ENCODE results near the gene PLB1. TPM values are rescaled to one million over a fixed set of nuclear protein-coding genes. Genes with fewer than 3 reads are reported as not detected.
A peak's percentile ranks its signal among the peaks of the same experiment; 100 is the strongest.

Gene PLB1
- polyA plus RNA-seq, 2 donors, result 0.94 to 1.3 TPM

DNA sequence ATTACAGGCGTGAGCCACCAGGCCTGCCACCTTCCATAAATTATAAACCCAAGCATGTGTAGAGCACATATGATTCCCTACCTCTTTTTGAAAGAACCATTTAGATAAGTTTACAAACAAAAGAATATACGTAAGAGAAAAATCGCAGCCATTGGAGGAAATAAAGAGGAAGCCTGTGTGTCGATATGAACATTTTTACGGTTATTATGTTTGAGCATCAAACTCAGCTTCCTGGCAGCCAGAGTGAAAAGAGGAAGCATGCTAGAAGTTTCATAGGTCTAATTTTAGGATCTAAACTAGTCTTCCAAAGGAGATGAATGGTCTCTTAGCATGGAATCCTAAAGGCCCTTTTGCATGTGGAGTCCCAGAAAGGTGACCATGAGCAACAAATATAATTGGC is 104.3 kb downstream of the PLB1 start:
- Histone ChIP-seq H3K9me3 (ENCODE audit: control insufficient read depth in 2 of 2, insufficient read depth in 1 of 2, low read depth in 1 of 2, low read length in 1 of 2) (no peaks in the 10 kb centered on the region), H3K4me3 (ENCODE audit: low read depth in 1 of 2, low read length in 2 of 2) (no peak overlapping the region), H3K27me3 (ENCODE audit: control insufficient read depth in 1 of 2, insufficient read depth in 2 of 2, low read length in 2 of 2) (no peaks in the 10 kb centered on the region), H3K36me3 (ENCODE audit: control insufficient read depth in 2 of 2, insufficient read depth in 2 of 2, low read length in 1 of 2) (no peaks in the 10 kb centered on the region), H3K4me1 (ENCODE audit: control insufficient read depth in 2 of 2, insufficient read depth in 2 of 2, low read length in 1 of 2) (peaks cover 7 to 8% of the 10 kb centered on the region in 2 donors), H3K27ac (ENCODE audit: low read depth in 2 of 2, low read length in 1 of 2) (no peak overlapping the region)
- 89 to 93% methylated on average over 5 of the region's 5 CpGs for WGBS, 2 donors

DNA sequence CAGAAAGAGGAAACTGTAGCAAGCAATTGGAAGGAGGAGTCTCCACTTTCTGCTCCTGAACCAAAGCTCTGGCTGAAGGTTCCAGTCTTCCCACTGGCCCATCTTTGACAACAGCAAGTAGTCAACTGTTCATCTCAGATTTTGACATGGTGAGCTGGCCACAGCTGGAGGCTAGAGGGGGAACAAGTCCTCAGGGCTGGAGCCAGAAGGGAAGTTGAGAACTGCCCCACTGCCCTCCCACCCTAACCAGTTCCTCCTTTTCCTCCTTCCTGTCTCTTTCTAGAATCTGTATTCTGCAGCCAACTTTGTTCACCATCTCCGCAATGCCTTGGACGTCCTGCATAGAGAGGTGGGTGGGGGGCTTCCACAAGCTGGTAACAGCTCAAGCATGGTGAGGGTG is 105.8 kb downstream of the PLB1 start:
- Histone ChIP-seq H3K36me3 (ENCODE audit: control insufficient read depth in 2 of 2, insufficient read depth in 2 of 2, low read length in 1 of 2) (no peaks in the 10 kb centered on the region), H3K27ac (ENCODE audit: low read depth in 2 of 2, low read length in 1 of 2) (no peak overlapping the region), H3K4me1 (ENCODE audit: control insufficient read depth in 2 of 2, insufficient read depth in 2 of 2, low read length in 1 of 2) (peaks cover 7 to 8% of the 10 kb centered on the region in 2 donors), H3K9me3 (ENCODE audit: control insufficient read depth in 2 of 2, insufficient read depth in 1 of 2, low read depth in 1 of 2, low read length in 1 of 2) (no peaks in the 10 kb centered on the region), H3K27me3 (ENCODE audit: control insufficient read depth in 1 of 2, insufficient read depth in 2 of 2, low read length in 2 of 2) (no peaks in the 10 kb centered on the region), H3K4me3 (ENCODE audit: low read depth in 1 of 2, low read length in 2 of 2) (no peak overlapping the region)
- 80 to 96% methylated on average over 2 of the region's 2 CpGs for WGBS, 2 donors

DNA sequence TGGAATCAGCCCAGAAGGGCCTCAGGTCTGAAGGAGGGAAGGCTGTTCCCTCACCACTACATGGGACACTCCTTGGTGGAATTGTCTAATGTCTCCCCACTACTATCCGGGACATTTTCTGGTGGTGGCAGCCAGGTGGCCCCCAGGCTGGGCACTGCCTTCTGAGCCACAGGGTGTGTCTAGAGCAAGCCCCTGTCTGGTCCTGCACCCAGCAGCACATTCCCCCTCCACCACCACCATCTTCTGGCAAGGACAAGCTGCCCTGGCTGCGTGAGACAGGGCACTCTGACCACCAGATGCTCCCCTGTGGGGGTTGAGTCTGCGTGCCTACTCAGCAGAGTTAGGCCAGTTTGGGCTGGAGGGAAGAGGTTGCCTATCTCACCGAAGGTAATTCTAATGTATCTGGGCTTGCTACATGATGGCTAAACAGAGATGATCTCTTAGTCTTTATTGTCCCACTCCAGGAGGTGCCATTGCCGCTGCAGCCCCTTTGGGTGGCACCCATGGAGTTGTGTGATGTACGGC is 106.3 kb downstream of the PLB1 start:
- Histone ChIP-seq H3K27ac (ENCODE audit: low read depth in 2 of 2, low read length in 1 of 2) (no peak overlapping the region), H3K9me3 (ENCODE audit: control insufficient read depth in 2 of 2, insufficient read depth in 1 of 2, low read depth in 1 of 2, low read length in 1 of 2) (no peaks in the 10 kb centered on the region), H3K27me3 (ENCODE audit: control insufficient read depth in 1 of 2, insufficient read depth in 2 of 2, low read length in 2 of 2) (no peaks in the 10 kb centered on the region), H3K4me3 (ENCODE audit: low read depth in 1 of 2, low read length in 2 of 2) (no peak overlapping the region), H3K36me3 (ENCODE audit: control insufficient read depth in 2 of 2, insufficient read depth in 2 of 2, low read length in 1 of 2) (no peaks in the 10 kb centered on the region), H3K4me1 (ENCODE audit: control insufficient read depth in 2 of 2, insufficient read depth in 2 of 2, low read length in 1 of 2) (peaks cover 7 to 8% of the 10 kb centered on the region in 2 donors)
- WGBS, 2 donors, result 77 to 86% methylated on average over 6 of the region's 6 CpGs

DNA sequence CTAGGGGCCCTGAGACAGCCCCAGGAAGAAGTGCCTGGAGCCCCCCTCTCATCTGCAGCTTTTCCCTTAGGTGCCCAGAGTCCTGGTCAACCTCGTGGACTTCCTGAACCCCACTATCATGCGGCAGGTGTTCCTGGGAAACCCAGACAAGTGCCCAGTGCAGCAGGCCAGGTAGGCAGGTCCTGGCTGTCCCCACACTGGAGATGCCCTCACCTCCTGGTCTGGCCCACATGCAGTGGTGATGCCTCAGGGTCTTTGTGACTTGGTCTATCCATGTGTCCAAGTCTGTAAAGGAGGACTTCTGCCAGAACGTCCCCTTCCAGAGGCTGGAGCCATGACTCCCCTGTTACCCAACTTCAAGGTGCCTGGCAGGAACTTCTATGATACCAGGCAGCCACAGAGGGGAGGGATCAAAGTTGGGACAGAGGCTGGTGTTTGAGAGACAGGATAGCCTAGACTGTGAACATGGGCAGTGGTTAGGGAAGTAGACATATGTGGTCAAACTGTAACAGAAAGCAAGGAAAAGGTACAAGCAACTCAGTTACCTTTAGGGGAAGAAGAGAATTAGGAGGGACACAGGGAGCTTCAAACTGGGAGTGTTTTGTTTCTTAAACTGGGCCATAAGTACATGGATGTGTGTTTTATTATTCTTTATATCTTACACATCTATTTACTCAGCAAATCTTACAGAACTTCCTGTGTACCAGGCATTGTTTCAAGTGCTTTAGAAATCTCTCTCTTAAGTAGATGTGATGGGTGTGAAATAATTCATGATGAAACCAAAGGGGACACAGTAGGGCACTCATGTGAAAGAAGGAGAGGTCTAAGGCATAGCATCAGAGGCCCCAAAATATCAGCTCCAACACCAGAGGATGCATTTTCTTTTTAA is 107.1 kb downstream of the PLB1 start:
- H3K27ac ChIP-seq (ENCODE audit: low read depth in 2 of 2, low read length in 1 of 2), result peak overlapping the region; percentile 36 to 71
- H3K9me3 ChIP-seq (ENCODE audit: control insufficient read depth in 2 of 2, insufficient read depth in 1 of 2, low read depth in 1 of 2, low read length in 1 of 2), result no peaks in the 10 kb centered on the region
- no peaks in the 10 kb centered on the region for H3K27me3 ChIP-seq (ENCODE audit: control insufficient read depth in 1 of 2, insufficient read depth in 2 of 2, low read length in 2 of 2)
- 88 to 94% methylated on average over 3 of the region's 3 CpGs for WGBS, 2 donors
- H3K4me1 ChIP-seq (ENCODE audit: control insufficient read depth in 2 of 2, insufficient read depth in 2 of 2, low read length in 1 of 2), result peaks cover 7 to 8% of the 10 kb centered on the region in 2 donors
- no peak overlapping the region for H3K4me3 ChIP-seq (ENCODE audit: low read depth in 1 of 2, low read length in 2 of 2)
- H3K36me3 ChIP-seq (ENCODE audit: control insufficient read depth in 2 of 2, insufficient read depth in 2 of 2, low read length in 1 of 2), result no peaks in the 10 kb centered on the region

DNA sequence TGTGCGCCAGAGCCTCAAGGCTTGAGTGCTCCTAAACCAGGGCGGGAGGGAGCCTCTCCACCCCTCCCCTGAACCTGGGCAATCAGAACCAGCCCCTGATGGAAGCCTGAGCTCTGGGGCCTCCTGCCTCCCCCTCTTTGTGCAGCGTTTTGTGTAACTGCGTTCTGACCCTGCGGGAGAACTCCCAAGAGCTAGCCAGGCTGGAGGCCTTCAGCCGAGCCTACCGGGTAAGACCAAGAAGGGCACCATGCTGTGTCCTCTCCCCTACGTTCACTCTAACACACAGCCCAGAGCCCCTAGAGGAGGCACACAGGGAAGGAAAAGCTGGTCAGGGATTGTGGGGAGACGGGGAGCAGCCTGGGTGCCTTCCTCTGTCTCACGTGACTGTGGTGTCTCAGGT is 108.0 kb downstream of the PLB1 start:
- 89 to 91% methylated on average over 10 of the region's 10 CpGs for WGBS, 2 donors
- no peaks in the 10 kb centered on the region for H3K27me3 ChIP-seq (ENCODE audit: control insufficient read depth in 1 of 2, insufficient read depth in 2 of 2, low read length in 2 of 2)
- H3K4me3 ChIP-seq (ENCODE audit: low read depth in 1 of 2, low read length in 2 of 2), result no peak overlapping the region
- peaks cover 7 to 8% of the 10 kb centered on the region in 2 donors for H3K4me1 ChIP-seq (ENCODE audit: control insufficient read depth in 2 of 2, insufficient read depth in 2 of 2, low read length in 1 of 2)
- H3K27ac ChIP-seq (ENCODE audit: low read depth in 2 of 2, low read length in 1 of 2), result no peak overlapping the region
- no peaks in the 10 kb centered on the region for H3K36me3 ChIP-seq (ENCODE audit: control insufficient read depth in 2 of 2, insufficient read depth in 2 of 2, low read length in 1 of 2)
- H3K9me3 ChIP-seq (ENCODE audit: control insufficient read depth in 2 of 2, insufficient read depth in 1 of 2, low read depth in 1 of 2, low read length in 1 of 2), result no peaks in the 10 kb centered on the region

DNA sequence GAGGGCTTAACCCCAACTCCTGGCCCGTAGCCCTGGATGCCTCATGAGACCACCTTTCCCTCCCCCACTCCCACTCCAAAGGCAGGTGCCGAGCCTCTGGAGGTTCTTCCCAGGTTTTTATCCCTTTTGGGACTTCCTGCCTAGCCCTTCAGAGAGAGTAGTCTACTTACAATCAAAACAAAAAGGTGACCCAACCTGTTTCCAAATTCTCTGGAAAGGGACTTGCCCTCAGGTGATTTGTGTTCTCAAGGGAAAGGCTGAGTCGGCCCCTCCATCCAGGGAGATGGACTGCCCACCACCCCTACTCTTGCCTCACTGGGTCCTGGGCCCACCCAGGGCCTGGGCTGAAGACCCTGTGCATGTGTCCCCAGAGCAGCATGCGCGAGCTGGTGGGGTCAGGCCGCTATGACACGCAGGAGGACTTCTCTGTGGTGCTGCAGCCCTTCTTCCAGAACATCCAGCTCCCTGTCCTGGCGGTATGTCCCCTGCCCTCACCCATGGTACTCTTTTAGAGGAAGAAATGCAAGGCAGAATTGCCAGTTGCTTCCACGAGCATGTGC is 108.5 kb downstream of the PLB1 start:
- peaks cover 4 to 7% of the 10 kb centered on the region in 2 donors for H3K4me1 ChIP-seq (ENCODE audit: control insufficient read depth in 2 of 2, insufficient read depth in 2 of 2, low read length in 1 of 2)
- no peak overlapping the region for H3K4me3 ChIP-seq (ENCODE audit: low read depth in 1 of 2, low read length in 2 of 2)
- no peaks in the 10 kb centered on the region for H3K27me3 ChIP-seq (ENCODE audit: control insufficient read depth in 1 of 2, insufficient read depth in 2 of 2, low read length in 2 of 2)
- no peak overlapping the region for H3K27ac ChIP-seq (ENCODE audit: low read depth in 2 of 2, low read length in 1 of 2)
- H3K9me3 ChIP-seq (ENCODE audit: control insufficient read depth in 2 of 2, insufficient read depth in 1 of 2, low read depth in 1 of 2, low read length in 1 of 2), result no peaks in the 10 kb centered on the region
- H3K36me3 ChIP-seq (ENCODE audit: control insufficient read depth in 2 of 2, insufficient read depth in 2 of 2, low read length in 1 of 2), result no peaks in the 10 kb centered on the region
- 86 to 89% methylated on average over 9 of the region's 9 CpGs for WGBS, 2 donors

DNA sequence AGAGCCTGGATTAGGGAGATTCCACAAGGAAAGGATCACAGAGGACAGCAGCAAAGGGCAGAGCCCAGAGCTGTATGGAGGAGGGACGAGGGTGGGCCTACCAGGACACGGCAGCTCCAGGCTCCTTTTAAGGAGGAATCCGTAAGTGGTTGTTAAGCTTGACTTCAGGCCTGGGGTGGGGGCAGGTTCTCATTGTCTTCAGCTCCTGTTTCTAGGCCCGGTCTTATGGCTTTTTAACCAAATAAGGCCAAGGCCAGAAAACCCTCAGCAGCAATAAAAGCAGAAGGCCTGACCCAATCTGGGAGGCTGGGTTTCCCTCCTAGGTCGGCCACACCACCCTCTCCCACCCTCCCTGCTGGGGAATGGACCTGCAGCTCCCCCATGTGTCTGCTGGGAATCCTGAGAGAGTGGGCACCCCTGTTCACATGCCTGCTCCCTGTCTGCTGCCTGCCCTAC is 111.2 kb downstream of the PLB1 start:
- Histone ChIP-seq H3K27ac (ENCODE audit: low read depth in 2 of 2, low read length in 1 of 2) (peak overlapping the region; percentile 14 to 79), H3K36me3 (ENCODE audit: control insufficient read depth in 2 of 2, insufficient read depth in 2 of 2, low read length in 1 of 2) (no peaks in the 10 kb centered on the region), H3K9me3 (ENCODE audit: control insufficient read depth in 2 of 2, insufficient read depth in 1 of 2, low read depth in 1 of 2, low read length in 1 of 2) (no peaks in the 10 kb centered on the region), H3K4me1 (ENCODE audit: control insufficient read depth in 2 of 2, insufficient read depth in 2 of 2, low read length in 1 of 2) (peaks cover 4 to 14% of the 10 kb centered on the region in 2 donors), H3K4me3 (ENCODE audit: low read depth in 1 of 2, low read length in 2 of 2) (no peak overlapping the region), H3K27me3 (ENCODE audit: control insufficient read depth in 1 of 2, insufficient read depth in 2 of 2, low read length in 2 of 2) (no peaks in the 10 kb centered on the region)
- WGBS, 2 donors, result 57 to 62% methylated on average over 5 of the region's 5 CpGs

DNA sequence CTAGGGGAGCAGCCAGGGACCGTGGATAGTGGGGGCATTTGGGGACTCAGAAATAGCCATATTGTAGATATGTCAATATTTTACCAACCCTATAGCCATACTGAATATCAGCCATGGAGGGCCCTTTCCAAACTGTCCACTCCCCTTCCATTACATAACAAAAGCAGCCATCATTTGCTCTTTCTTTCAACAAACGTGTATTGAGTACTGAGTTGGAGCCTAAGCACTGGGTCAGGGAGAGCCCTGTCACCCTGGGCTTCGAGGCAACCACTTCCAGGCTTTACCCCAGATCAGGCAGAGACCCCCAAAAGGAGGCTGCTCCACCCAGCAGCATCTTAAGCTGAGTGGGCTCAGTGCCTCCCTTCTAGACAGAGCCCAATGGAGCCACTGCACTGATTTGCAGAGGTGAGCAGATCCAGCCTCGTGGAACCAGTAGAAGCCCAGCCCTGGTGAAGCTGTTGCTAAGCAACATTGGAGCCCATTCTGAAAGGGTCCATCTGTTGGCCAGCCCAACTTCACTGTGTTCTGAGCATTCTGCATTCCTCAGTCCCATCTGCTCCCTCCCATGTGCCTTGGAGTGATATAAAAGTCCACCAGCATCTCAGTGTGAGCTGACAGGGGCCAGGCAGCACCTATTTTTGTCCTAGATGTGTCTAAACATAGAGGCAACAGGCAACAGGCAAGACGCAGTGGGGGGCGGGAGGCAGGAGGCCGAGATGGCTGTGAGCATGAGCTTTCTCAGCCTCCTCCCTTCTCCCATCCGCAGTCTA is 112.1 kb downstream of the PLB1 start:
- 77 to 78% methylated on average over 8 of the region's 8 CpGs for WGBS, 2 donors
- Histone ChIP-seq H3K27ac (ENCODE audit: low read depth in 2 of 2, low read length in 1 of 2) (peak overlapping the region; percentile 14 to 77), H3K9me3 (ENCODE audit: control insufficient read depth in 2 of 2, insufficient read depth in 1 of 2, low read depth in 1 of 2, low read length in 1 of 2) (no peaks in the 10 kb centered on the region), H3K27me3 (ENCODE audit: control insufficient read depth in 1 of 2, insufficient read depth in 2 of 2, low read length in 2 of 2) (no peaks in the 10 kb centered on the region), H3K4me3 (ENCODE audit: low read depth in 1 of 2, low read length in 2 of 2) (no peak overlapping the region), H3K4me1 (ENCODE audit: control insufficient read depth in 2 of 2, insufficient read depth in 2 of 2, low read length in 1 of 2) (peaks cover 4 to 14% of the 10 kb centered on the region in 2 donors), H3K36me3 (ENCODE audit: control insufficient read depth in 2 of 2, insufficient read depth in 2 of 2, low read length in 1 of 2) (no peaks in the 10 kb centered on the region)

Measured in esophagus (tissue), 2 donors.